GM10266 (cell line): ENCODE results near the gene STPG4.

Experiments
- DNase-seq: peaks from one replicate; pipeline ENCODE4 v3.0.0; 2012; ENCODE audit errors: extremely low spot score
- CTCF ChIP-seq: IDR thresholded peaks from 2 replicates; pipeline ENCODE4 v1.5.1; 2012; ENCODE audit warnings: mild to moderate bottlenecking, low read depth; ENCODE audit not compliant: control insufficient read depth, insufficient read depth; ENCODE audit errors: missing control alignments

STPG4 gene

GRCh38 chr2:47147021-47147420 is 8.1 kb downstream of the STPG4 start:
- no peak for DNase-seq
- TF ChIP-seq CTCF = no peak

GRCh38 chr2:47145466-47145865 is 9.6 kb downstream of the STPG4 start:
- no peak for TF ChIP-seq CTCF

GRCh38 chr2:47141520-47141919 is 13.6 kb downstream of the STPG4 start:
- TF ChIP-seq CTCF = no peak
- DNase-seq = no peak

More at GRCh38 chr2:47145466-47145865, 9.6 kb downstream of the STPG4 start:
- DNase-seq = no peak

GRCh38 chr2:47134386-47135090 is 20.6 kb downstream of the STPG4 start:
- no peak for TF ChIP-seq CTCF

GRCh38 chr2:47133046-47133445 is 22.1 kb downstream of the STPG4 start:
- DNase-seq = no peak
- no peak for TF ChIP-seq CTCF

More at GRCh38 chr2:47134386-47135090, 20.6 kb downstream of the STPG4 start:
- DNase-seq = no peak

- no peak for TF ChIP-seq CTCF
- no peak for DNase-seq
Observed at GRCh38 chr2:47129191-47129706, 25.9 kb downstream of the STPG4 start.

GRCh38 chr2:47128705-47129104 is 26.4 kb downstream of the STPG4 start:
- no peak for DNase-seq
- TF ChIP-seq CTCF = no peak
